HEK293T (cell line): ENCODE data around the gene GALE.

Source experiments
- ARNT ChIP-seq: fragments of 450-650 bp; IDR thresholded peaks from 2 replicates; pipeline ENCODE4 v1.6.1; 2017; ENCODE audit warnings: mild to moderate bottlenecking
- FOXM1 ChIP-seq: fragments of 450-650 bp; IDR thresholded peaks from 2 replicates; pipeline ENCODE4 v1.6.1; 2017; ENCODE audit warnings: mild to moderate bottlenecking, borderline replicate concordance
- L3MBTL2 ChIP-seq: fragments of 450-650 bp; conservative IDR thresholded peaks from 2 replicates; pipeline ENCODE4 v1.6.1; 2016; ENCODE audit warnings: mild to moderate bottlenecking
- SP1 ChIP-seq: fragments of 450-650 bp; IDR thresholded peaks from 2 replicates; pipeline ENCODE4 v1.6.1; 2017
- TF ChIP-seq, protein P1 (sequence below): fragments of 450-650 bp; IDR thresholded peaks from 2 replicates; pipeline ENCODE4 v1.6.1; 2016

DNA sequence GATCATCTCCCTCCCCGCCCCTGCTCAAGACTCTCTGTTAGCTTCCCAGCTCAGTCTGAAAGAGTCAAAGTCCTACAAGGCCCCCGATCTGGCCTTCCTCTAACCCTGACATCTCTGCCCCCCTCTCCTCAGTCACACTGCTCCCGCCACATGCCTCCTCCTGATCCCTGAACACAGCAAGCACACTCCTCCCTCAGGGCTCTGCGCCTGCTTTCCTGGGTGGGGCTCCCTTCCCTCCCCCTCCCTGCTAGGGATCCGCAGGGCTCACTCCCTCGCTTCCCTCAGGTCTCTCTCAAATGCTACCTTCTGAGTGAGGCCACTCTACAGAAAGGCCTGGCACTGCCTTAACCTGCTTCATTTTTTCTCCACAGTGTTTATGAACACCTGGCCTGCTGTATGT, 5.7 kb upstream of the GALE start:
- TF ChIP-seq, protein P1, sequence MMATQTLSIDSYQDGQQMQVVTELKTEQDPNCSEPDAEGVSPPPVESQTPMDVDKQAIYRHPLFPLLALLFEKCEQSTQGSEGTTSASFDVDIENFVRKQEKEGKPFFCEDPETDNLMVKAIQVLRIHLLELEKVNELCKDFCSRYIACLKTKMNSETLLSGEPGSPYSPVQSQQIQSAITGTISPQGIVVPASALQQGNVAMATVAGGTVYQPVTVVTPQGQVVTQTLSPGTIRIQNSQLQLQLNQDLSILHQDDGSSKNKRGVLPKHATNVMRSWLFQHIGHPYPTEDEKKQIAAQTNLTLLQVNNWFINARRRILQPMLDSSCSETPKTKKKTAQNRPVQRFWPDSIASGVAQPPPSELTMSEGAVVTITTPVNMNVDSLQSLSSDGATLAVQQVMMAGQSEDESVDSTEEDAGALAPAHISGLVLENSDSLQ, result no peak
- no peak for TF ChIP-seq FOXM1
- no peak for TF ChIP-seq SP1
- TF ChIP-seq ARNT, result no peak
- no peak for TF ChIP-seq L3MBTL2
